BLaER1 (cell line): Measurements from ENCODE around the gene SEC22C.

Experiments
- H3K27ac ChIP-seq: shearing (Covaris generic); formaldehyde crosslinking; 2 replicates; pipeline ENCODE4 v1.8.1; 2022
- H3K27me3 ChIP-seq: shearing (Covaris generic); formaldehyde crosslinking; 2 replicates; pipeline ENCODE4 v1.8.1; 2022
- H3K36me3 ChIP-seq: shearing (Covaris generic); formaldehyde crosslinking; 2 replicates; pipeline ENCODE4 v1.8.1; 2022
- H3K4me1 ChIP-seq: shearing (Covaris generic); formaldehyde crosslinking; 2 replicates; pipeline ENCODE4 v1.8.1; 2022
- H3K4me2 ChIP-seq: shearing (Covaris generic); formaldehyde crosslinking; 2 replicates; pipeline ENCODE4 v1.8.1; 2022
- H3K4me3 ChIP-seq: shearing (Covaris generic); formaldehyde crosslinking; 2 replicates; pipeline ENCODE4 v1.8.1; 2022
- H3K9ac ChIP-seq: shearing (Covaris generic); formaldehyde crosslinking; 2 replicates; pipeline ENCODE4 v1.8.1; 2022
- H3K9me3 ChIP-seq: shearing (Covaris generic); formaldehyde crosslinking; 2 replicates; pipeline ENCODE4 v1.8.1; 2022
- H4K20me1 ChIP-seq: shearing (Covaris generic); formaldehyde crosslinking; 2 replicates; pipeline ENCODE4 v1.8.1; 2022
- Cebpa-rat ChIP-seq: shearing (Covaris generic); IDR thresholded peaks from 2 replicates; pipeline ENCODE4 v1.8.1; 2022

The SEC22C gene

DNA sequence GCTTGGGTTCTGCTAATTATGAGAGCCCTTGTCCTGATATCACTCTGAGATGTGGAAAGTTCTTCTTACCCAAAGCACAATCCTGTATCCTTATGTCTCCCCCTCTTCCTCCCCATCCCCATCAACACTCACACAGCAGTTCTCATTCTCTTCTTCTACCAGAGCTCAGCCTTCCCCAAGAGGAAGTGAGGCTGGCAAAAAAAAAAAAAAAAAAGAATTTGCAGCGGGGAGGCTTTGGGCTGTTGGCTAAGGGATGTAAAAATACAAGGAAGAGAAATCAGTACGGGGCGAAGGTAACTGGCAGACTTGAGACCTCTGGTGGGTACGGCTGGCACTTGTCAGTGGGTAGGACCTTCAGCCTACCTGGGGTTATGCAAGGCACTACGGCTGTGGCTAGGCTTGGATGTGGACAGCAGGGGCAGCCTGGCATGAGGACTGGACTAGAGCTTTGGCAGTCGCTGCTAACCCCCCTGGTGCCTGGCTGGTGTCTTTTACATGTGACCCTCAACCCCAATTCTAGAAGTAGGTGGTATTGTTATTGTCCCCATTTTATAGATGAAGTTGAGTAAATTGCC, 73.9 kb downstream of the SEC22C start:
- no peaks in the 10 kb centered on the region for H3K36me3 ChIP-seq
- no peaks in the 10 kb centered on the region for H3K27me3 ChIP-seq
- no peak overlapping the region for H3K9ac ChIP-seq
- H3K9me3 ChIP-seq: no peaks in the 10 kb centered on the region
- peaks cover 67% of the 10 kb centered on the region for H3K4me1 ChIP-seq
- peak overlapping the region; percentile 44; the same call in 1 of the 2 replicates for H3K4me2 ChIP-seq
- no peak for TF ChIP-seq Cebpa-rat
- H4K20me1 ChIP-seq: no peaks in the 10 kb centered on the region
- H3K4me3 ChIP-seq: no peak overlapping the region
- no peak overlapping the region for H3K27ac ChIP-seq

GRCh38 chr3:42507252-42507651, 74.5 kb downstream of the SEC22C start:
- H3K9me3 ChIP-seq: no peaks in the 10 kb centered on the region
- H3K4me1 ChIP-seq: peaks cover 63% of the 10 kb centered on the region
- no peak overlapping the region for H3K4me3 ChIP-seq
- H3K36me3 ChIP-seq: no peaks in the 10 kb centered on the region
- H3K4me2 ChIP-seq: peak overlapping the region; percentile 44
- no peak for TF ChIP-seq Cebpa-rat
- H4K20me1 ChIP-seq: no peaks in the 10 kb centered on the region
- H3K27me3 ChIP-seq: peaks cover 2% of the 10 kb centered on the region; the same call in 1 of the 2 replicates
- H3K27ac ChIP-seq: no peak overlapping the region
- H3K9ac ChIP-seq: no peak overlapping the region

GRCh38 chr3:42505849-42506410, 75.8 kb downstream of the SEC22C start:
- H3K27me3 ChIP-seq: peaks cover 15% of the 10 kb centered on the region
- H3K4me1 ChIP-seq: peaks cover 62% of the 10 kb centered on the region
- TF ChIP-seq Cebpa-rat: no peak
- H3K36me3 ChIP-seq: no peaks in the 10 kb centered on the region
- no peak overlapping the region for H3K27ac ChIP-seq
- H3K9me3 ChIP-seq: no peaks in the 10 kb centered on the region
- no peak overlapping the region for H3K4me3 ChIP-seq
- no peak overlapping the region for H3K4me2 ChIP-seq
- no peak overlapping the region for H3K9ac ChIP-seq
- no peaks in the 10 kb centered on the region for H4K20me1 ChIP-seq

DNA sequence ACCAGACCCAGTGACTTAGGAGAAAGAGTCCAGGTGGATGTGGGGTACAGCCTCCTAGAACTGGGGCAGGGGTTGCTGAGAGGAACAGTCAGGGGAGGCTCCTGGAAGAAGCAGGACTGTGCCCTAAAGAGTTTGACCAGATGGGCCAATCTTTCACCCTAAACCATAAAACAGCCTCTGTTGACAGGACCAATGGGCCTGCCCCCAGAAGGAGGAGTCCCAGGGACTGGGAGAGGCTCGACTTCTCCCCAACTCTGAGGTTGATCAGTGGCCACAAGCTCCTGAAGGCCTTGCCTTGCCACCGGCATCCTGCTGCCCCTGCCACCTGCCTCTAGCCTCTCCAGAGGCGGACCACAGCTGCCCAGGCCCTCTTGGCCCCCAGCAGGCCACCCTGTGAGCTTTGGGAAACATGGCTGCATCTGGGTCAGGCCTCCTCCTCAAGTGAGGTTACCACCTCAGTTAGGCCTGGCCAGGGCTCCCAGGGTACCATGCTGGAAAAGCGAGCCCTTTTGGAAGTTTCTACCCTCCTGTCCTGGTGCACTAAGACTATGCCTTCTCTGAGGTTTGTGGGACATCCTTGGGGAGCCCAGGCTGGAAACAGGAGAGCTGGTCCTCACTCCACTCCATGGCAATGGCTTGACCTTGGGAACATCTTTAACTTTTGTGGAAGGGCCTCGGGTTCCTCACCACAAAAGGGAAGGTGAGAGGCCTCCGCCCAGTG, 76.5 kb downstream of the SEC22C start:
- H3K4me1 ChIP-seq: peaks cover 56% of the 10 kb centered on the region
- H3K9ac ChIP-seq: no peak overlapping the region
- no peaks in the 10 kb centered on the region for H3K36me3 ChIP-seq
- H3K4me3 ChIP-seq: no peak overlapping the region
- peaks cover 21% of the 10 kb centered on the region for H3K27me3 ChIP-seq
- no peak for TF ChIP-seq Cebpa-rat
- no peaks in the 10 kb centered on the region for H4K20me1 ChIP-seq
- no peaks in the 10 kb centered on the region for H3K9me3 ChIP-seq
- H3K4me2 ChIP-seq: no peak overlapping the region
- H3K27ac ChIP-seq: no peak overlapping the region

GRCh38 chr3:42504334-42505127, 77.2 kb downstream of the SEC22C start:
- Histone ChIP-seq H3K9ac (no peak overlapping the region), H3K4me1 (peaks cover 48% of the 10 kb centered on the region), H3K4me2 (no peak overlapping the region), H3K36me3 (no peaks in the 10 kb centered on the region), H4K20me1 (no peaks in the 10 kb centered on the region), H3K27me3 (peaks cover 29% of the 10 kb centered on the region), H3K4me3 (no peak overlapping the region), H3K27ac (no peak overlapping the region), H3K9me3 (no peaks in the 10 kb centered on the region)
- no peak for TF ChIP-seq Cebpa-rat

DNA sequence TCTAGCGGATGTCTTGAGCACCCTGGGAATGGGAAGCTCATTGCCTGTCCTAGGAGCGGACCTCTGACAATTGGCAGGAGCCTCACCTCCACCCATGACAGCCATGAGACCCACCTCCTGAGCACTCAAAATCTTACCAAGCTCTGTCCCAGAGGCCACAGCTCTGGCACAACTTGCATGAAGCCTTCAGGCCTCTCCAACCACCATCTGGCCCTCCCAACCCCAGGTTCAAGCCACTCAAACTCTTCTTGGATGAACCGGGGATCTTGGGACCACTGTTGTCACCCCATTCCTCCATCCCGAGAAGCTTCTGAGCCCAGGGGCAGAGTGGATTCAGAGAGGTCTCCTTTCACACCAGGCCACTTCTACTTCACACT, 77.8 kb downstream of the SEC22C start:
- no peaks in the 10 kb centered on the region for H3K36me3 ChIP-seq
- H3K9ac ChIP-seq: no peak overlapping the region
- H3K27me3 ChIP-seq: peaks cover 35% of the 10 kb centered on the region
- no peaks in the 10 kb centered on the region for H3K9me3 ChIP-seq
- H3K4me2 ChIP-seq: no peak overlapping the region
- no peak overlapping the region for H3K4me3 ChIP-seq
- H4K20me1 ChIP-seq: no peaks in the 10 kb centered on the region
- TF ChIP-seq Cebpa-rat: no peak
- H3K4me1 ChIP-seq: peaks cover 42% of the 10 kb centered on the region
- H3K27ac ChIP-seq: no peak overlapping the region

DNA sequence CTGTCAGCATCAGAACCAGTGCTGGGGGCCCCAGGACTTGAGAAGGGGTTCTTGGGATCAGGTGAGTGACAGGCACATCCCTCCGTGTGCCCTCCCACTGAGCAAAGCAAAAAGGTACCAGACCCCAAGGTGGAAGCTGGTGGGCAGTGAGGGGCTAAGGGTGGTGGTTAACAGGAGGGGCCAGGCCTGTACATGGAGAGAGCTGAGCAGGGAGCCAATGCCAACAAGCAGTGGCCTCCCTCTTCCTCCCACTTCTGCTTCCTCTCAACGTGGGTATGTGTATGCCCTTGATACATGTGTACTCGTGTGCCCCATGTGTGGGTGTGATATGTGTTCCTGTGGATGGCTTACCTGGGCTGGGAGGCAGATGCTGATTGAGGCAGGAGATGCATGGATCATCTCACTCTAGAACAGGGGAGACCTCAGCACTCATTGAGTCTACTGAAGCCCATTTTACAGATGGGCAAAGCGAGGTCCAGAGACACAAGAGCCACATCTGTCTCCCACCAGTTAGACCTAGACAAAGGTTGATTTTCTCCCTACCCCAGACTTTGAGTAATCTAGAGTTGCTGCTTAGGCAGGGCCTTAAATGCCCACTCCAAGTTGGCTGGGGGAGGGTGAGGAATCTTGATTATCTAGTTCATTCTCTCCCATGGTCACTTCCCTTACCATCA, 78.4 kb downstream of the SEC22C start:
- H4K20me1 ChIP-seq: no peaks in the 10 kb centered on the region
- H3K36me3 ChIP-seq: no peaks in the 10 kb centered on the region
- no peak for TF ChIP-seq Cebpa-rat
- H3K9me3 ChIP-seq: no peaks in the 10 kb centered on the region
- peaks cover 36% of the 10 kb centered on the region for H3K27me3 ChIP-seq
- H3K4me3 ChIP-seq: peak overlapping the region; percentile 71; the same call in 1 of the 2 replicates
- peak overlapping the region; percentile 98 for H3K4me2 ChIP-seq
- H3K9ac ChIP-seq: no peak overlapping the region
- H3K4me1 ChIP-seq: peaks cover 37% of the 10 kb centered on the region
- H3K27ac ChIP-seq: no peak overlapping the region

DNA sequence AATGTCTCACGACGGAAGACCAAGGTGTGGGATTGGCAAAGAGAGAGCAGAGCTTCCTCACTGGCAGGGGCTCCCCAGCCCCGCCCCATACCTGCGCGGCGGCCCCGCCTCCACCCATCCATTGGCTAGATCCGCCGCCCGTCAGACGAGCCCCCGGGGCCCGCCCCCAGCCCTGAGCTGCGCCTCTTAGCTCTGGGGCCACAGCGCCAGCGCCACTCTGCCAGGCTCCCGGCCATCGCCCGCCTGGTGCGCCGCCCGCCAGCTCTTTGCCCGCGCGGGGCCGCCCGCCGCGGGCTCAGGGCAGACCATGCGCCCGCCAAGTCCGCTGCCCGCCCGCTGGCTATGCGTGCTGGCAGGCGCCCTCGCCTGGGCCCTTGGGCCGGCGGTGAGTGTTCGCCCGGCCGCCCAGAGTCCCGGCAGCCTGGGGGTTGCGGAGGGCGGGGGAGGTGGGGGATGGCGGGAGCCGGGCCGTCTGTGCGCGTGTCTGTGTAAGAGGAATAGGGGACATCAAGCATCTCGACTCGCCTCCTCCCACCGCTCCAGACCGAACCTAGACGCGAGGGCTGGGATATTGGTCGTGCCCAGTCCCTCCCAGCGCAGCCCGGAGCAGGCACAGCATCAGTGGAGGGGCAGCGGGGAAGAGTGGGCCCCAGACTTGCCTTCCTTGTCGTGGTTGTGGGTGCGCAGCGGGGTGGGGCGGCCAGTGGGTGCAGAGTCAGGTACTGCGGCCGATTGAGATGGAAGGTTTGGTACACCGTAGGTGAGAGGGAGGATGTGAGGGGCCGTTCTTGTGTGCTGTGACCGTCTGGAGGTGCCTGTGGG, 79.1 kb downstream of the SEC22C start, which contains the start of gene VIPR1:
VIPR1 (plus strand) TSS at position 215 of the 822 bp plus-strand sequence; CDS start at position 308, 93 bp downstream.
- Histone ChIP-seq H3K4me3 (peak within 1 kb of the TSS; percentile 71), H3K27me3 (peaks cover 39% of the 10 kb centered on the region), H3K9me3 (no peaks in the 10 kb centered on the region), H3K4me1 (peaks cover 34% of the 10 kb centered on the region), H3K27ac (no peak within 1 kb of the TSS), H3K4me2 (peak within 1 kb of the TSS; percentile 98), H3K36me3 (no peaks in the 10 kb centered on the region), H4K20me1 (no peaks in the 10 kb centered on the region), H3K9ac (peak within 1 kb of the TSS; percentile 51)
- no peak for TF ChIP-seq Cebpa-rat
